HepG2 (cell line): ENCODE measurements around the gene ZNF782. TPM values are rescaled to one million over a fixed set of nuclear protein-coding genes. Genes with fewer than 3 reads are reported as not detected.

ENCODE experiments used
- AHR ChIP-seq: IDR thresholded peaks from 2 replicates; pipeline ENCODE4 v1.6.1; 2018; ENCODE audit warnings: missing genetic modification reagents, missing compliant biosample characterization
- BATF2 ChIP-seq: sonication (generic); formaldehyde crosslinking; IDR thresholded peaks from 2 replicates; pipeline ENCODE4 v1.8.0; 2022; ENCODE audit warnings: mild to moderate bottlenecking, missing genetic modification reagents, moderate library complexity
- EED ChIP-seq: sonication (generic); formaldehyde crosslinking; IDR thresholded peaks from 2 replicates; pipeline ENCODE4 v1.5.0; 2020; ENCODE audit warnings: mild to moderate bottlenecking, missing genetic modification reagents
- HNF1A ChIP-seq, 2 experiments: sonication (generic) in 1 of 2; formaldehyde crosslinking in 1 of 2; IDR thresholded peaks; 2 replicates each; pipeline versions ENCODE4 v1.4.0 to v1.6.1; 2016 to 2020; ENCODE audit warnings: borderline replicate concordance in 1 of 2, low read depth in 1 of 2, mild to moderate bottlenecking in 1 of 2, missing genetic modification reagents in 1 of 2
- JDP2 ChIP-seq: sonication (generic); formaldehyde crosslinking; IDR thresholded peaks from 2 replicates; pipeline ENCODE4 v1.8.1; 2022; ENCODE audit warnings: missing genetic modification reagents, borderline replicate concordance
- KLF6 ChIP-seq: IDR thresholded peaks from 2 replicates; pipeline ENCODE4 v1.8.0; 2016; ENCODE audit warnings: missing biosample characterization, missing genetic modification reagents
- MEF2D ChIP-seq: sonication (generic); formaldehyde crosslinking; IDR thresholded peaks from 2 replicates; pipeline ENCODE4 v1.5.1; 2020; ENCODE audit warnings: mild to moderate bottlenecking, missing genetic modification reagents
- PAF1 ChIP-seq: IDR thresholded peaks from 2 replicates; pipeline ENCODE4 v1.6.1; 2016; ENCODE audit warnings: missing genetic modification reagents, missing compliant biosample characterization
- SMYD3 ChIP-seq: sonication (generic); formaldehyde crosslinking; IDR thresholded peaks from 2 replicates; pipeline ENCODE4 v1.8.1; 2023; ENCODE audit warnings: mild to moderate bottlenecking, missing genetic modification reagents
- STAT5B ChIP-seq: sonication (generic); formaldehyde crosslinking; IDR thresholded peaks from 2 replicates; pipeline ENCODE4 v1.4.0; 2020; ENCODE audit warnings: missing genetic modification reagents
- TRIM22 ChIP-seq: fragments of 450-650 bp; IDR thresholded peaks from 2 replicates; pipeline ENCODE4 v1.6.1; 2017
- YEATS2 ChIP-seq: sonication (generic); formaldehyde crosslinking; IDR thresholded peaks from 2 replicates; pipeline ENCODE4 v1.4.0; 2020; ENCODE audit warnings: missing genetic modification reagents, borderline replicate concordance
- ZNF276 ChIP-seq: sonication (generic); formaldehyde crosslinking; IDR thresholded peaks from 2 replicates; pipeline ENCODE4 v1.4.0; 2020; ENCODE audit warnings: mild to moderate bottlenecking, low read depth, missing genetic modification reagents
- ZNF317 ChIP-seq: sonication (generic); formaldehyde crosslinking; IDR thresholded peaks from 2 replicates; pipeline ENCODE4 v1.5.0; 2020; ENCODE audit warnings: mild to moderate bottlenecking, missing genetic modification reagents
- ZNF335 ChIP-seq: sonication (generic); formaldehyde crosslinking; IDR thresholded peaks from 2 replicates; pipeline ENCODE4 v1.4.0; 2020; ENCODE audit warnings: missing genetic modification reagents
- ZNF33A ChIP-seq: sonication (generic); formaldehyde crosslinking; IDR thresholded peaks from 2 replicates; pipeline ENCODE4 v1.5.1; 2020; ENCODE audit warnings: missing genetic modification reagents, mild to moderate bottlenecking, moderate library complexity, borderline replicate concordance
- ZNF343 ChIP-seq: sonication (generic); formaldehyde crosslinking; IDR thresholded peaks from 2 replicates; pipeline ENCODE4 v1.4.0; 2020; ENCODE audit warnings: mild to moderate bottlenecking, missing genetic modification reagents
- ZNF607 ChIP-seq: sonication (generic); formaldehyde crosslinking; IDR thresholded peaks from 2 replicates; pipeline ENCODE4 v1.5.1; 2020; ENCODE audit warnings: missing genetic modification reagents, mild to moderate bottlenecking, borderline replicate concordance
- ZSCAN5A ChIP-seq: sonication (generic); formaldehyde crosslinking; IDR thresholded peaks from 2 replicates; pipeline ENCODE4 v1.8.0; 2022; ENCODE audit warnings: mild to moderate bottlenecking, missing genetic modification reagents, borderline replicate concordance
- polyA plus RNA-seq, 8 experiments: library from polyadenylated mRNA; depleted of rRNA in 3 of 8; stranded (reverse) in 7 of 8; unstranded in 1 of 8; fragments of >200 nt; fragmentation: Illumina TruSeq in 4 of 8; extraction: Trizol in 4 of 8; gene quantifications; 2 replicates each; pipeline versions ENCODE4 v1.2.1 to v1.2.3, GENCODE V29; 2011 to 2016; ENCODE audit warnings: low read depth in 4 of 8, missing spikeins in 1 of 8, mixed read lengths in 1 of 8; ENCODE audit not compliant: insufficient read depth in 1 of 8
- total RNA-seq, 5 experiments: library from RNA; depleted of rRNA; stranded (reverse); fragments of >200 nt; fragmentation: Illumina TruSeq; extraction: Trizol; gene quantifications; 2 replicates each; pipeline ENCODE4 v1.2.3, GENCODE V29; 2016; ENCODE audit warnings: low read depth in 1 of 5

The ZNF782 gene
- total and polyA plus RNA-seq, 2 of the 13 experiments (the other 11 are each of a cell fraction or from before 2014, with no cell fraction given) = 1.4 to 4.9 TPM

GRCh38 chr9:96853781-96854650 is at the start of gene ZNF782 (continued):
- TF ChIP-seq YEATS2 (CRISPR knock-in tag) (peak; percentile 82), JDP2 (CRISPR knock-in tag) (no peak), ZNF33A (CRISPR knock-in tag) (no peak), ZNF607 (CRISPR knock-in tag) (peak; percentile 34; the same call in 1 of the 2 replicates), SMYD3 (CRISPR knock-in tag) (no peak), ZNF276 (CRISPR knock-in tag) (no peak), ZNF317 (CRISPR knock-in tag) (no peak), EED (CRISPR knock-in tag) (no peak), PAF1 (CRISPR knock-in tag) (no peak), KLF6 (CRISPR knock-in tag) (peak; percentile 65; the same call in 1 of the 2 replicates), MEF2D (CRISPR knock-in tag) (no peak), ZNF343 (CRISPR knock-in tag) (peak; percentile 58; the same call in 1 of the 2 replicates), STAT5B (CRISPR knock-in tag) (no peak), ZNF335 (CRISPR knock-in tag) (0 out of 2 replicates have a peak, but pooled peaks have one; percentile 39), HNF1A (IDR thresholded peaks at IDR 0.05; ENCODE audit: low read depth) (no peak), HNF1A (CRISPR knock-in tag; IDR thresholded peaks at IDR 0.05; ENCODE audit: borderline replicate concordance) (no peak), ZSCAN5A (no peak; the same call in none of the 2 replicates), TRIM22 (no peak), BATF2 (no peak), AHR (CRISPR knock-in tag) (peak; percentile 26; the same call in 1 of the 2 replicates)
